ENCODE measurements around the gene GPR155.
"Not testable (repeated sequence)": the region's sequence is repeated elsewhere in the genome, so short reads cannot be mapped to it uniquely, and the experiment has no call there.

DNA sequence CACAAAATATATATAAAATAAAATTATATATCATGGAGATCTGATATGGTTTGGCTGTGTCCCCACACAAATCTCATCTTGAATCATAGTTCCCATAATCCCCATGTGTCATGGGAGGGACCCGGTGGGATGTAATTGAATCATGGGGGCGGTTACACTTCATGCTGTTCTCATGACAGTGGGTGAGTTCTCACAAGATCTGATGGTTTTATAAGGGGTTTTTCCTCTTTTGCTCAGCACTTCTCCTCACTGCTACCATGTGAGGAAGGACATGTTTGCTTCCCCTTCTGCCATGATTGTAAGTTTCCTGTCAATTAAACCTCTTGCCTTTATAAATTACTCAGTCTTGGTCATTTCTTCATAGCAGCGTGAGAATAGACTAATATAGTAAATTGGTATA, 98.1 kb downstream of the GPR155 start:
- not testable (repeated sequence) for TF ChIP-seq ZNF274 (IDR thresholded peaks at IDR 0.05; ENCODE audit: low read depth, low read length); SUZ12 (IDR thresholded peaks at IDR 0.05; ENCODE audit: extremely low read depth, insufficient read depth, insufficient read length)
